22Rv1 (cell line): ENCODE results near the gene IFITM1.

Experiments
- H3K27ac ChIP-seq: fragments of 450-650 bp; 2 replicates; pipeline ENCODE4 v1.5.1; 2017
- ZFX ChIP-seq: fragments of 450-650 bp; IDR thresholded peaks from 2 replicates; pipeline ENCODE4 v1.6.1; 2017; ENCODE audit warnings: antibody characterized with exemption, borderline replicate concordance
- TF ChIP-seq, protein P1 (sequence below): fragments of 450-650 bp; IDR thresholded peaks from 2 replicates; pipeline ENCODE4 v1.5.1; 2017; ENCODE audit warnings: mild to moderate bottlenecking

IFITM1 gene

DNA sequence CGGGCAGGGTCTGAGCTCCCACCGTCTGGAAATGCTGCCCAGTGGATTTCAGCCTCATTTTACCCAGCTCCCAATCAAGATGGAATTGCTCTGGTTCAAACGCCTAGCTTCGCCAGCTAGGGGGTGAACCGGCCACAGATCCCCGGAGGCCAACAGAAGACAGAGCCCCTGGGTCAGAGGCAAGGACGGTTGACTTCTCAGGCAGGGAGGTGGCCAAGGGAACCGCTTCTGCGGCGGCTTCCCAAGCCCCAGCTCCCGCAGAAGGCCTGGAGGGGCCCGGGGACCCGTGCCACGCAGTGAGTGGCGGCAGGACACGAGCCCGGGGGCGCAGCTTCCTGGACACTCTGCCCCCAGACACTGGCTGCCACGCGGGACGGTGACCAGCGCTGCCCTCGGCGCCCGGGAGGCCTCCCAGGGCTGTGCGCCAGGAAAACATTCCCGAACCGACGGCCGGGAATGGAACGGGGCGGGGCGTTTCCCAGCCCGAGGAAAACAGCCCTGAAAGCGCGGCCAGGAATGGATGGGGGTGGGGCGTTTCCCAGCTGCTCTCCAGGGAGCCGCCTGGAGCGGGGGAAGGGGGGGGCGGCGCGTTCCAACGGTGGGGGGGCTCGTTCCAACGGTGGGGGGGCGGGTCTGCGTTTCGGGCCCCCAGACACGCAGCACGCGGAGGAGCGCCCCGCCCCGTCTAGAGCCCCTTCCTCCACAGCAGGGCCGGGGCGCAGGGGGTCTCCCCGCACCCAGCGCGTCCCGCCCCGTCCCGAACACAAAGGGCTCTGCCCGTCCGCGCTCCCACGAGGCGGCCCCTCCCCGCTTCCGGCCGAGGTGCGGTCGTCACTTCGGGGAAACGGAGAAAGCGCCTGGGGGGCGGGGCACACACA is 42.0 kb downstream of the IFITM1 start:
- TF ChIP-seq, protein P1, sequence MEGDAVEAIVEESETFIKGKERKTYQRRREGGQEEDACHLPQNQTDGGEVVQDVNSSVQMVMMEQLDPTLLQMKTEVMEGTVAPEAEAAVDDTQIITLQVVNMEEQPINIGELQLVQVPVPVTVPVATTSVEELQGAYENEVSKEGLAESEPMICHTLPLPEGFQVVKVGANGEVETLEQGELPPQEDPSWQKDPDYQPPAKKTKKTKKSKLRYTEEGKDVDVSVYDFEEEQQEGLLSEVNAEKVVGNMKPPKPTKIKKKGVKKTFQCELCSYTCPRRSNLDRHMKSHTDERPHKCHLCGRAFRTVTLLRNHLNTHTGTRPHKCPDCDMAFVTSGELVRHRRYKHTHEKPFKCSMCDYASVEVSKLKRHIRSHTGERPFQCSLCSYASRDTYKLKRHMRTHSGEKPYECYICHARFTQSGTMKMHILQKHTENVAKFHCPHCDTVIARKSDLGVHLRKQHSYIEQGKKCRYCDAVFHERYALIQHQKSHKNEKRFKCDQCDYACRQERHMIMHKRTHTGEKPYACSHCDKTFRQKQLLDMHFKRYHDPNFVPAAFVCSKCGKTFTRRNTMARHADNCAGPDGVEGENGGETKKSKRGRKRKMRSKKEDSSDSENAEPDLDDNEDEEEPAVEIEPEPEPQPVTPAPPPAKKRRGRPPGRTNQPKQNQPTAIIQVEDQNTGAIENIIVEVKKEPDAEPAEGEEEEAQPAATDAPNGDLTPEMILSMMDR: no peak
- TF ChIP-seq ZFX: no peak
- H3K27ac ChIP-seq: peak overlapping the region; percentile 17; the same call in 1 of the 2 replicates

DNA sequence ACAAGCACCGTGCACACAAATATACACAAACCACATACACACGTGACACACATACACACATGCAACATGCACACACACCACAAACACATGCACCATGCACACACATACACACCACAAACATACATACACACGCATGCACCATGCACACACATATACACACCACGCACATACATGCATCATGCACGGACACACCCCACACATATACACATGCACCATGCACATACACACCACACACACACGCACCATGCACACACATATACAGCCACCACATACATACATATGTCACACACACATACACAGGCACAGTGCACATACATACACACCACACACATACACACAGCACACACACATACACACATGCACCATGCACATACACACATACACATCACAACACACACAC is 42.8 kb downstream of the IFITM1 start:
- H3K27ac ChIP-seq: no peak overlapping the region
- no peak for TF ChIP-seq ZFX
- TF ChIP-seq, protein P1: no peak

DNA sequence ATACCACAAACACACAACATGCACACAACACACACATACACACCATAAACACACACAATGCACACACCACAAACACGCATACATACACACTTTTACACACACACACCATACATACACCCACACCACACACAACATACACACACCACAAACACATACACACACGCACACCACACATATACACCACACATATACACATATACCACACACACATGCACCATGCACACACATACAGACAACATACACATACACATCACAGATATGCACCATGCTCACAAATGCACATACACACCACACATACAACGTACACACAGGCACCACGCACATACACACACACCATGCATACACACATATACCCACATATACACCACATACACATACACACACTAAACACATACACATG is 43.7 kb downstream of the IFITM1 start:
- TF ChIP-seq ZFX: no peak
- TF ChIP-seq, protein P1: no peak

DNA sequence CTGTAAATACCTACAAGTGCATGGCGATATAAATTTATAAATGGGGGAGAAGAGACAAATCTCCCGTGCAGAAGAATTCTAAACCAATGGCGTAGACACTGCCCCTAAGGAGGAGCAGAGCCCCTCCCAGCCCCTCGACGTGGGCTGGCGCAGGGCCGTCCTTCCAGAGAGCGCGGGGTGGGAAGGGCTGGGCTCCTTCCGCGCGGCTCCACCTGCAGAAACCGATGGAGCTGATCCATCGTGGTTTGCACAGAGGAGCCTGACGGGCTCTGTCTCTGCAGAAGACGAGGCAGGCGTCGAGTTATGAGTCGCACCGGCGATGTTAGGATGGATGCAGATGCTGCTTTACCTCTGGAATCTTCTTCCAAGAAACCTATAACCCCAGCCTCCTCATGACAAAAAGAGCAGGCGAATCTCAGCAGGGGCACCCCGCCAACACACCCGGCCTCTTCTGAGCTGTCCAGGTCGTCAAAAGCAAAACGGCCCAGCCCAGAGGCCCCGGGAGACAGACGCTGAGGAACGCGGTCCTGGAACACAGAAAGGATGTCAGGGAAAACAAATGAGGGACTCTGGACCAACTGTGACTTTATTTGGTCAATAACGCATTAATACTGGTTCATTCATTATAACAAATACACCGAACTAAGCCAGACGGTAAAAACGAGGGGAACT is 44.4 kb downstream of the IFITM1 start:
- H3K27ac ChIP-seq: no peak overlapping the region
- TF ChIP-seq, protein P1: no peak
- no peak for TF ChIP-seq ZFX

More for the DNA sequence above, 43.7 kb downstream of the IFITM1 start:
- H3K27ac ChIP-seq: no peak overlapping the region

DNA sequence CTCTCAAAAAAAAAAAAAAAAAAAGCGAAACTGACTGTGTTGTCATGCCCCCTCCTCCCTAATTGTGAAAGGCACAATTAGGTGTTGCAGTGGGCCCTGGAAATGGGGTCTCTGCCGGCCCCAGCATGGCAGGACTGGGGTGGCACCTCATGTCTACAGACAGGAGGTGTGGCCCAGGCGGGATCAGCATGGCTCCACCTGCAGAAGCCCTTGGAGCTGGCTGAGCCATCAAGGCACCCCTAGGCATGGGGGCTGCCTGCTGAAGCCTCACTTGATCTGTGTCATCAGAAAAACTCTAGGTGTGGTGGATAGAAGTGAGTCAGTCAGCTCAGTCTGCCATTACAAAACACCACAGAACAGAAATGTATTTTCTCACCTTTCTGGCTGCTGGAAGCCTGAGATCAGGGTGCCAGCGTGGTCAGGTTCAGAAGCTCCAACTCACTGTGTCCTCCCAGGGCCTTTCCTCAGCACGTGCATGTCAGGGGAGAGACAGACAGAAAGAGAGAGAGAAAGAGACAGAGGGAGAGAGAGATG is 45.4 kb downstream of the IFITM1 start:
- TF ChIP-seq, protein P1: no peak
- no peak for TF ChIP-seq ZFX
- no peak overlapping the region for H3K27ac ChIP-seq

DNA sequence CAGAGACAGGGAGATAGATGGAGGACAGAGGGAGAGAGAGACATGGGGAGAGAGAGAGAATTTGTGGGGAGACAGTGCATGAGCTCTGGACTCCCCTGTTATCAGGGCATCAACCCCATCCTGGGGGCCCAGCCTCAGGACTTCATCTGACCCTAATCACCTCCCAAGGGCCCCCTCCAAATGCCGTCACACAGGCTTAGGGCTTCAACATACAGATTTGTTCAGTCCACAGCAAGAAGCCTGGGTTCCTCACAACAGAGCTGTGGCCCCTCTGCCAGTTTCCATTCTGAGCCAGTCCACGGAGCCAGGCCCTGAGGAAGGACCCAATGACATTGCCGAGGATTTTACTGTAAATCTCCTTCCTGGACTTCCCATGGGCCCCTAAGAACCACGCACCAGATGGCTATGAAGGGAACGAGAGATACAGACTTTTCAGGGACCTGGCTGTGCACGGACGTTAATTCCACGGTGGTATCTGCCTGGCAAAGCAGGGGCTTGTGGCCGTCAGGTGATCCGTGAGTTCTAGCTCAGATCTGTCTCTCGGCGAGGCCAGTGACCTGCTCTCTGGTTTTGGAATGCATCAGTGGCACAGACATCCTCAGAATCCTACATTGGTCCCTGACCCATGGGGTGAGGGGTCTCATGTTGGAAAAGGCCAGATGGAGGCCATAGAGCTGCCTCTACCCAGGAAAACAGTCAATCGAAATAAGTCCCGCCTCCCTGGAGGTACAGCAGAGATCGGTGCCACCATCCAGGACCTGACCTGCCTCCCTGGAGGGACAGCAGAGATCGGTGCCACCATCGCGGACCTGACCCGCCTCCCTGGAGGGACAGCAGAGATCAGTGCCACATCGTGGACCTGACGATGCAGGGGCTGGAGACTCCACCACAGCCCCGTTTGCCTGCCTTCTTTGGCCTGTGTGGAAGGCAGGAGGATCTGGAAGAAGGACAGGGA is 46.8 kb downstream of the IFITM1 start:
- TF ChIP-seq, protein P1: no peak
- no peak for TF ChIP-seq ZFX

More for the DNA sequence above, 46.8 kb downstream of the IFITM1 start:
- no peak overlapping the region for H3K27ac ChIP-seq
